ENCODE measurements around the gene SPSB3. TPM values are rescaled to one million over a fixed set of nuclear protein-coding genes. Genes with fewer than 3 reads are reported as not detected.
A peak's percentile ranks its signal among the peaks of the same experiment; 100 is the strongest.

SPSB3 gene
- total and polyA plus RNA-seq, 2 of the 13 experiments (the other 11 are each of a cell fraction or from before 2014, with no cell fraction given) = 13.2 to 21.9 TPM

DNA sequence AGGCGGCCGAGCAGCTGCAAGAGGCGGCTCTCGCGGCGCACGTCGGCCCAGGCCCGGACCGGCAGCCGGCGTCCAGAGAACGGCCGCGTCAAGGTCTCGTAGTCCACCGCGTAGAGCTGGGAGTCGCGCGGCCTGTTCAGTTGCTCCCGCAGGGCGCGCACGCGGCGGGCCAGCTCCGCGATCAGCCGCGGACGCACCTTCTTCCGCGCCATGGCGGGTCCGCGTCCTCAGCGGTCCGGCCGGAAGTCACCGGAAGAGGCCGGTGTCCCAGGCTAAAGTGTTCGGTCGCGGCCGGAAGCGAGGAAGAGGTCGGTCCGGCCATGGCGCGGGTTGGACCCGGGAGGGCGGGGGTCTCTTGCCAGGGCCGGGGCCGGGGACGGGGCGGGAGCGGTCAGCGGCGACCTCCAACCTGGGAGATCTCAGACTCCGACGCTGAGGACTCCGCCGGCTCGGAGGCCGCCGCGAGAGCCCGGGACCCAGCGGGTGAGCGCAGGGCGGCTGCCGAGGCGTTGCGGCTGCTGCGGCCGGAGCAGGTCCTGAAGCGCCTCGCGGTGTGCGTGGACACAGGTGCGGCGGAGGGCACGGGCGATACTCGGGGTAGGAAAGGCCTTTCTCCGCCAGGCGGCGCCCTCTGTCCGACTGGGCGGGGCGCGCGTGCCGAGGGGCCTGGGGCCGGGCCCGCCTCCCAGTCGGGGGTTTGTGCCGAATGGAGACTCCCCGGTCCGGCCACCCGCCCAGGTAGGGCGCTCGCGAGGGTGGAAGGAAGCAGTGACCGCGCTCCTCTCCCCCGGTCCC, 9.3 kb downstream of the SPSB3 start, which contains the start of gene MRPS34 (continued):
- TF ChIP-seq FOXA1 (IDR thresholded peaks at IDR 0.05) (no peak), FOXA1 (CRISPR knock-in tag; IDR thresholded peaks at IDR 0.05) (peak; percentile 32), ZNF724P (CRISPR knock-in tag; IDR thresholded peaks at IDR 0.05; ENCODE audit: borderline replicate concordance) (peak; percentile 69; the same call in 1 of the 2 replicates), GATAD1 (CRISPR knock-in tag; IDR thresholded peaks at IDR 0.05) (peak; percentile 97), NKX3-1 (CRISPR knock-in tag; IDR thresholded peaks at IDR 0.05) (peak; percentile 94), HDAC1 (CRISPR knock-in tag; IDR thresholded peaks at IDR 0.05) (peak; percentile 85; the same call in 1 of the 2 replicates), ZFP41 (CRISPR knock-in tag; IDR thresholded peaks at IDR 0.05; ENCODE audit: borderline replicate concordance) (no peak), ZNF232 (CRISPR knock-in tag; IDR thresholded peaks at IDR 0.05; ENCODE audit: borderline replicate concordance) (peak; percentile 78), DNMT1 (CRISPR knock-in tag; IDR thresholded peaks at IDR 0.05) (peak; percentile 94), MAF1 (CRISPR knock-in tag; IDR thresholded peaks at IDR 0.05; ENCODE audit: borderline replicate concordance) (no peak; the same call in 1 of the 2 replicates)
- TF ChIP-seq, protein P1, sequence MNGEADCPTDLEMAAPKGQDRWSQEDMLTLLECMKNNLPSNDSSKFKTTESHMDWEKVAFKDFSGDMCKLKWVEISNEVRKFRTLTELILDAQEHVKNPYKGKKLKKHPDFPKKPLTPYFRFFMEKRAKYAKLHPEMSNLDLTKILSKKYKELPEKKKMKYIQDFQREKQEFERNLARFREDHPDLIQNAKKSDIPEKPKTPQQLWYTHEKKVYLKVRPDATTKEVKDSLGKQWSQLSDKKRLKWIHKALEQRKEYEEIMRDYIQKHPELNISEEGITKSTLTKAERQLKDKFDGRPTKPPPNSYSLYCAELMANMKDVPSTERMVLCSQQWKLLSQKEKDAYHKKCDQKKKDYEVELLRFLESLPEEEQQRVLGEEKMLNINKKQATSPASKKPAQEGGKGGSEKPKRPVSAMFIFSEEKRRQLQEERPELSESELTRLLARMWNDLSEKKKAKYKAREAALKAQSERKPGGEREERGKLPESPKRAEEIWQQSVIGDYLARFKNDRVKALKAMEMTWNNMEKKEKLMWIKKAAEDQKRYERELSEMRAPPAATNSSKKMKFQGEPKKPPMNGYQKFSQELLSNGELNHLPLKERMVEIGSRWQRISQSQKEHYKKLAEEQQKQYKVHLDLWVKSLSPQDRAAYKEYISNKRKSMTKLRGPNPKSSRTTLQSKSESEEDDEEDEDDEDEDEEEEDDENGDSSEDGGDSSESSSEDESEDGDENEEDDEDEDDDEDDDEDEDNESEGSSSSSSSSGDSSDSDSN (CRISPR knock-in tag; IDR thresholded peaks at IDR 0.05) = peak; percentile 98
- TF ChIP-seq, protein P2, sequence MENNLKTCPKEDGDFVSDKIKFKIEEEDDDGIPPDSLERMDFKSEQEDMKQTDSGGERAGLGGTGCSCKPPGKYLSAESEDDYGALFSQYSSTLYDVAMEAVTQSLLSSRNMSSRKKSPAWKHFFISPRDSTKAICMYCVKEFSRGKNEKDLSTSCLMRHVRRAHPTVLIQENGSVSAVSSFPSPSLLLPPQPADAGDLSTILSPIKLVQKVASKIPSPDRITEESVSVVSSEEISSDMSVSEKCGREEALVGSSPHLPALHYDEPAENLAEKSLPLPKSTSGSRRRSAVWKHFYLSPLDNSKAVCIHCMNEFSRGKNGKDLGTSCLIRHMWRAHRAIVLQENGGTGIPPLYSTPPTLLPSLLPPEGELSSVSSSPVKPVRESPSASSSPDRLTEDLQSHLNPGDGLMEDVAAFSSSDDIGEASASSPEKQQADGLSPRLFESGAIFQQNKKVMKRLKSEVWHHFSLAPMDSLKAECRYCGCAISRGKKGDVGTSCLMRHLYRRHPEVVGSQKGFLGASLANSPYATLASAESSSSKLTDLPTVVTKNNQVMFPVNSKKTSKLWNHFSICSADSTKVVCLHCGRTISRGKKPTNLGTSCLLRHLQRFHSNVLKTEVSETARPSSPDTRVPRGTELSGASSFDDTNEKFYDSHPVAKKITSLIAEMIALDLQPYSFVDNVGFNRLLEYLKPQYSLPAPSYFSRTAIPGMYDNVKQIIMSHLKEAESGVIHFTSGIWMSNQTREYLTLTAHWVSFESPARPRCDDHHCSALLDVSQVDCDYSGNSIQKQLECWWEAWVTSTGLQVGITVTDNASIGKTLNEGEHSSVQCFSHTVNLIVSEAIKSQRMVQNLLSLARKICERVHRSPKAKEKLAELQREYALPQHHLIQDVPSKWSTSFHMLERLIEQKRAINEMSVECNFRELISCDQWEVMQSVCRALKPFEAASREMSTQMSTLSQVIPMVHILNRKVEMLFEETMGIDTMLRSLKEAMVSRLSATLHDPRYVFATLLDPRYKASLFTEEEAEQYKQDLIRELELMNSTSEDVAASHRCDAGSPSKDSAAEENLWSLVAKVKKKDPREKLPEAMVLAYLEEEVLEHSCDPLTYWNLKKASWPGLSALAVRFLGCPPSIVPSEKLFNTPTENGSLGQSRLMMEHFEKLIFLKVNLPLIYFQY (CRISPR knock-in tag; IDR thresholded peaks at IDR 0.05; ENCODE audit: borderline replicate concordance) = 0 out of 2 replicates have a peak, but pooled peaks have one; percentile 15
- TF ChIP-seq, protein P3, sequence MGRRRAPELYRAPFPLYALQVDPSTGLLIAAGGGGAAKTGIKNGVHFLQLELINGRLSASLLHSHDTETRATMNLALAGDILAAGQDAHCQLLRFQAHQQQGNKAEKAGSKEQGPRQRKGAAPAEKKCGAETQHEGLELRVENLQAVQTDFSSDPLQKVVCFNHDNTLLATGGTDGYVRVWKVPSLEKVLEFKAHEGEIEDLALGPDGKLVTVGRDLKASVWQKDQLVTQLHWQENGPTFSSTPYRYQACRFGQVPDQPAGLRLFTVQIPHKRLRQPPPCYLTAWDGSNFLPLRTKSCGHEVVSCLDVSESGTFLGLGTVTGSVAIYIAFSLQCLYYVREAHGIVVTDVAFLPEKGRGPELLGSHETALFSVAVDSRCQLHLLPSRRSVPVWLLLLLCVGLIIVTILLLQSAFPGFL (CRISPR knock-in tag; IDR thresholded peaks at IDR 0.05) = no peak

All from HepG2 (cell line).